ENCODE results near the gene METTL17. TPM values are rescaled to one million over a fixed set of nuclear protein-coding genes. Genes with fewer than 3 reads are reported as not detected.

METTL17 gene
- total RNA-seq, 1 experiment from 2014 or later, result 76.7 TPM

GRCh38 chr14:21026274-21026987 lies 36.7 kb downstream of the METTL17 start:
- TF ChIP-seq CTCF (IDR thresholded peaks at IDR 0.05; ENCODE audit: unreplicated experiment), result no peak
- Mint-ChIP-seq H3K27me3 (ENCODE audit: unreplicated experiment) (peaks cover 48% of the 10 kb centered on the region), H3K4me1 (ENCODE audit: low read depth, unreplicated experiment) (no peaks in the 10 kb centered on the region), H3K4me3 (ENCODE audit: low read depth, unreplicated experiment) (no peak overlapping the region), H3K36me3 (ENCODE audit: insufficient read depth, unreplicated experiment) (peaks cover 8% of the 10 kb centered on the region), H3K27ac (ENCODE audit: unreplicated experiment) (no peak overlapping the region), H3K9me3 (ENCODE audit: low read depth, unreplicated experiment) (no peaks in the 10 kb centered on the region)
- CTCF ChIA-PET, result no interaction called here
- no TSS peak for BruUV-seq (replicated peaks)
- intact Hi-C loops (cut with micrococcal nuclease; ENCODE audit: unreplicated experiment), result no loop called here
- DNase-seq, result no peak

GRCh38 chr14:21026988-21027315 lies 37.2 kb downstream of the METTL17 start:
- CTCF ChIA-PET, result no interaction called here
- H3K4me1 Mint-ChIP-seq (ENCODE audit: low read depth, unreplicated experiment), result no peaks in the 10 kb centered on the region
- intact Hi-C loops (cut with micrococcal nuclease; ENCODE audit: unreplicated experiment), result no loop called here
- H3K27ac Mint-ChIP-seq (ENCODE audit: unreplicated experiment), result no peak overlapping the region
- BruUV-seq (replicated peaks), result no TSS peak
- peaks cover 8% of the 10 kb centered on the region for H3K36me3 Mint-ChIP-seq (ENCODE audit: insufficient read depth, unreplicated experiment)
- no peak for DNase-seq
- H3K4me3 Mint-ChIP-seq (ENCODE audit: low read depth, unreplicated experiment), result no peak overlapping the region
- TF ChIP-seq CTCF (IDR thresholded peaks at IDR 0.05; ENCODE audit: unreplicated experiment), result no peak
- no peaks in the 10 kb centered on the region for H3K9me3 Mint-ChIP-seq (ENCODE audit: low read depth, unreplicated experiment)
- peaks cover 49% of the 10 kb centered on the region for H3K27me3 Mint-ChIP-seq (ENCODE audit: unreplicated experiment)

GRCh38 chr14:21029917-21030316 lies 40.1 kb downstream of the METTL17 start, which contains the start of gene TPPP2:
Gene TPPP2 (plus strand): TSS chr14:21030217. CDS start chr14:21030582, 365 bp downstream.
- intact Hi-C loops (cut with micrococcal nuclease; ENCODE audit: unreplicated experiment), result no loop called here
- Mint-ChIP-seq H3K36me3 (ENCODE audit: insufficient read depth, unreplicated experiment) (no peaks in the 10 kb centered on the region), H3K27me3 (ENCODE audit: unreplicated experiment) (peaks cover 54% of the 10 kb centered on the region), H3K27ac (ENCODE audit: unreplicated experiment) (no peak within 1 kb of the TSS), H3K4me1 (ENCODE audit: low read depth, unreplicated experiment) (no peaks in the 10 kb centered on the region), H3K9me3 (ENCODE audit: low read depth, unreplicated experiment) (no peaks in the 10 kb centered on the region), H3K4me3 (ENCODE audit: low read depth, unreplicated experiment) (no peak within 1 kb of the TSS)
- CTCF ChIA-PET, result no interaction called here
- BruUV-seq (replicated peaks), result no TSS peak
- no peak for TF ChIP-seq CTCF (IDR thresholded peaks at IDR 0.05; ENCODE audit: unreplicated experiment)
- DNase-seq, result no peak

GRCh38 chr14:21030531-21030930 lies 40.8 kb downstream of the METTL17 start:
- no TSS peak for BruUV-seq (replicated peaks)

More at GRCh38 chr14:21030531-21030930, 40.8 kb downstream of the METTL17 start:
- no peak for DNase-seq
- Mint-ChIP-seq H3K4me1 (ENCODE audit: low read depth, unreplicated experiment) (no peaks in the 10 kb centered on the region), H3K36me3 (ENCODE audit: insufficient read depth, unreplicated experiment) (no peaks in the 10 kb centered on the region), H3K9me3 (ENCODE audit: low read depth, unreplicated experiment) (no peaks in the 10 kb centered on the region), H3K4me3 (ENCODE audit: low read depth, unreplicated experiment) (no peak overlapping the region), H3K27ac (ENCODE audit: unreplicated experiment) (no peak overlapping the region), H3K27me3 (ENCODE audit: unreplicated experiment) (peaks cover 60% of the 10 kb centered on the region)
- TF ChIP-seq CTCF (IDR thresholded peaks at IDR 0.05; ENCODE audit: unreplicated experiment), result no peak
- intact Hi-C loops (cut with micrococcal nuclease; ENCODE audit: unreplicated experiment), result no loop called here
- CTCF ChIA-PET, result no interaction called here

All from Calu3 (cell line).